Endothelial cell of hepatic sinusoid (primary cell): ENCODE results near the gene GPR63.

Experiments used
- in situ Hi-C: cut with HindIII; loops from 2 replicates; pipeline ENCODE4 v1.10.0; 2017; ENCODE audit warnings: low sequenced_read_pairs

Gene GPR63

DNA sequence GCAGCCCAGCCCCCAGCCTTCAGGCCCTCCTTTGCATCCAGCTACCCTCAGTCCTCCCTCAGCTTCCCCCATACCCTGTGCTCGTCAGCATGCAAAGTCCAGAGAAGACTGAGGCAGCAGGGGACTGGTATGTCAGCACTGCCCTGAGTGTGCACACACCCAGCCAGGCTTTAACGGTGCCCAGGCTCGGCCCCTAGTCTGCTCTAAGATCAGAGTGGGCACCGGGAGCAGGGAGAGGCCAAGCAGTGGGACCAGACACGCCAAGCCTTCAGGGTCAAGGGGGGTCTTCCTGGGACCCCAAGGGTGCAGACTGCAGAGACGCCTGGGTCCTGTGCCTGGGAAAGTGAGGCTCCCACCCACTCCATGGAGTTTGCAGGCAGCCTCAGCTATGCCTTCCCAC lies 74.7 kb downstream of the GPR63 start:
- in situ Hi-C loops: no loop called here

DNA sequence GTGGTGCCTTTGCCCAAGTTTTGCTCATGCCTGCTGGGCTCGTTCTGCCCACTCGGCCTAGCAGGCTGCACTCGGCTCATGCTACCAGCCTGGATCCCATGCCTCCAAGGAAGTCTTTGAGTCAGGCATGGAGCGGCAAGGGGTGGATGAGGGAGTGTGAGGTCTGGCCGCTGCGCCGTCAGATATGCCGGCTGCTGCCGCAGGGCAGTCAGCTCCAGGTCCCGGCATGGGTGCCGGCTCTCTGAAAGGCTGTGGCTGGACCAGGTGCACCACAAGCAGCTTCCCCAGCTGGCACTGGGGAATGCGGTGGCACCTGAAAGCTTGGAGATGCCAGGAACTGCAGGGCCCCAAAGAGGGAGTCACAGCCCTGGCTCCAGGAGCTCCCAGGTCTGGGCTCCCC lies 75.5 kb downstream of the GPR63 start:
- in situ Hi-C loops: no loop called here

GRCh38 chr6:96760153-96760687 lies 77.1 kb downstream of the GPR63 start:
- in situ Hi-C loops: no loop called here

- in situ Hi-C loops: no loop called here
Observed at GRCh38 chr6:96755096-96755495, 82.2 kb downstream of the GPR63 start.

DNA sequence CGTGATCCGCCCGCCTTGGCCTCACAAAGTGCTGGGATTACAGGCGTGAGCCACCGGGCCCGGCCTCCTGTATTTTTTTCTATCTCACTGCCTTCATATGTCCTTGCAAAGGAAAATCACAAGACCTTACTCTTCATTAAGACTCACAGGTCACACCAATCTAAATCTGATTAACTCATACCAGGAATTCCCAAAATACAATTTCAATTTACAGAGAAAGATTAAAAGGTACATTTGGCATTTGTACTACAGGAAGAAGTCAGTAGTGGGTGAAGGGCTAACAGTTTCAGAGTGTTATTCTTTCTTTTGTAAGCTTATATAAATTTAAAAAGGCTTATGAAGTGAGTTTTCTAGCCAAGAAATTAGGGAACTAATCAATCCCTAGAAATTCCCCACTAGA lies 87.4 kb downstream of the GPR63 start:
- in situ Hi-C loops: no loop called here
